Measurements from ENCODE around the gene RPL35A.
"Not testable (repeated sequence)": the region's sequence is repeated elsewhere in the genome, so short reads cannot be mapped to it uniquely, and the experiment has no call there.

Gene RPL35A

DNA sequence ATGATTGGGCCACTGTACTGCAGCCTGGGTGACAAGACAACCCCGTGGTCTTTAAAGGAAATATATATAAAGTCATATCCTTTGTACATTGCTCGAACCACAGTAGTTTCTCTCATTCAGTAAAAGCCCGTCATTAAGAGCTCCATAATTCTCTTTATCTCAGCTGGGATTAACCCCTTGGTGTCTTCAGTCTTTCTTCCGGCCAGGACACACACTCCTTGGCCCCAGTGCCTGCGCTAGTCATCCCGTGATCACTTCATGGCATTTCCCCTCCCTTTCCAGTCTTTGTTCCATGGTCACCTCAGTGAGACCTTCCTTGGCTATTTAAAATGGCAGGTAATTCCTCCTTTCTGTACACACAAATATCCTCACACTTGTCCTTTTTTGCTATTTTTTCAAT lies 3.3 kb downstream of the RPL35A start:
- DNase-seq = no peak

DNA sequence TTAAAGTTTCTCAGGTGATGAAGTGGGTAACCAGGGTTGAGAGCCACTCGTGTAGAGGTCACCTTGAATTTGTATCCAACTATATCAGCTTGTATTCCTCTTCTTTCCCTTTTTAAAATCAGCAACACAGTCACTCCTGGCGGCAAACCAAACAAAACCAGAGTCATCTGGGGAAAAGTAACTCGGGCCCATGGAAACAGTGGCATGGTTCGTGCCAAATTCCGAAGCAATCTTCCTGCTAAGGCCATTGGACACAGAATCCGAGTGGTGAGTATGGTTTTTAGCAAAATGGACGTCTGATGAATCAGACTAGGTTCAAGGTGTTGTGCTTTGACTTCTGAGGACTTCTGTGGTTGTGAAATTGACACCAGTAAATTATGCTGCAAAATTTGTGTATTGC lies 3.9 kb downstream of the RPL35A start:
- no peak for DNase-seq

GRCh38 chr3:197955892-197956477 lies 6.0 kb downstream of the RPL35A start:
- DNase-seq = no peak

GRCh38 chr3:197956626-197956988 lies 6.6 kb downstream of the RPL35A start:
- DNase-seq = no peak

DNA sequence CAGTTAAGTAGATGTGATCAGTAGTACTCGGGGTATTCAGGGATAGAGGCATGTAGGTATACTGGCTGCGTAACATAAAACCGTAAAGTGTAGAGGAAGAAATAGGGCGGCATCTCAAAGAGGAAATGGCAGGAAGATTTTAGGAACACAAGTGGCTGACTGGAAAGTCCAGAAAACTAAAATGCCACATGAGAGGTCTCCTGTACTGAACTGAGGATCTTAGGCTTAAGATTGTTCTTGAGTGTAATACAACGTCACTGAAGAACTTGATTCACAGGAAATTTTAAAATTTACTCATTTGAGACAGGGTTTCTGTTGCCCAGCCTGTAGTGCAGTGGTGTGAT lies 7.8 kb downstream of the RPL35A start:
- DNase-seq = no peak

DNA sequence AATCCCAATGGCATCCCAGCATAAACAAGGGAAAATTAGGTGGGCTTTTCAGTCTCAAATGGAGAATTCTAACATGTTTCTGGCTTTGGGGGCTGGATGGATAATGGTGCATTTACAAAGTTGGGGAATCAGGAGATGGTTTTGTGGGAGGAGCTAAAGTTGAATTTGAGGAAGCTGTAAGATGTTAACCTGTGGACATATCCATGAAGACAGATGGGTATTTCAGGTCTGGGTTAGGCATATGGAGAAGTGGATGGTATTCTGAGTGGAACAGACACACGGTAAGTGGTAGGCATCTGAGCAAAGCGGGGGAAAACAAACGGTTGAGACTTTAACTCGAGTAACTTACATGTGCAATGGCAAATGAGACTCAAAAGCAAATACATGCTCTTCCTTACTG lies 8.4 kb downstream of the RPL35A start:
- no peak for DNase-seq

DNA sequence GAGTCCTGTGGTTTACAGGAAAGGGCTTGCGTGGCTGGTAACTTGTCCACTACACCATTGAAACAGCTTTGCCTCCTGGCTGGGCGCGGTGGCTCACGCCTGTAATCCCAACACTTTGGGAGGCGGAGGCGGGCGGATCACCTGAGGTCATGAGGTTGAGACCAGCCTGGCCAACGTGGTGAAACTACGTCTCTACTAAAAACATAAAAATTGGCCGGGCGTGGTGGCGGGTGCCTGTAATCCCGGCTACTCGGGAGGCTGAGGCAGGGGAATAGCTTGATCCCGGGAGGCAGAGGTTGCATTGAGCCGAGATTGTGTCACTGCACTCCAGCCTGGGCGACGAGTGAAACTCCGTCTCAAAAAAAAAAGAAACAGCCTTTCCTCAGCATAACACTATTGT lies 8.9 kb downstream of the RPL35A start:
- DNase-seq = not testable (repeated sequence)

GRCh38 chr3:197959500-197959890 lies 9.5 kb downstream of the RPL35A start:
- no peak for DNase-seq

DNA sequence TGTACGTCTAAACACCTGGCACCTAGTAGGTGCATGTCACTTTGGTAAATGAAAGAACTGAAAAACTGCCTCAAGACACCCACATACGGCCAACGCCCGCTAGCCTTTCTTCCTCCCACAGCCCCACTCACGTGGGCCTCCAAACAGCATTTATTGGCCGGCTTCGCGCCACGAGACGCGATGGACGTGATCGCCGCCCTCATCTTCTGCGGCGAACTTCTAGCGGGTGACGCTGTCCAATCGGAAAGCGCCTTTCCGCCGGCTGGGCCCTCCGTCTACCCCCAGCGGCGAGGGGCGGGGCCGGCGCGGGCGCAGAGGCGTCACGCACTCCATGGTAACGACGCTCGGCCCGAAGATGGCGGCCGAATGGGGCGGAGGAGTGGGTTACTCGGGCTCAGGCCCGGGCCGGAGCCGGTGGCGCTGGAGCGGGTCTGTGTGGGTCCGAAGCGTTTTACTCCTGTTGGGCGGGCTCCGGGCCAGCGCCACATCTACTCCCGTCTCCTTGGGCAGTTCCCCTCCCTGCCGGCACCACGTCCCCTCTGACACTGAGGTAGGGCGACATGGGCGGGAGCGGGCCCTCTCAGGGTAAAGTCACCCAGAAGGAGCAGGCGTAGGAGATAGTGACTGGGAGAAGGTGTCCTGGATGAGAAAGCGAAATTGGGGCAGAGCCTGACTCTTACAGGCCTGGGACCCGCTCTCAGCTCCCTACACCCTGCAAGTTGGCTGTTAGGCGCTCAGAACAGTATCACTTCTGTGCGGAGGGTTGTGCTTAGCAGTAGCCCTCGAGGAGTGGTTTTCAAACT lies 10.1 kb downstream of the RPL35A start, which contains the start of gene LMLN:
Gene LMLN (plus strand): TSS at position 327 of the 803 bp plus-strand sequence. CDS start 29 bp downstream, at position 356.
- peak; percentile 96 for DNase-seq

- no peak for DNase-seq
These were observed 10.9 kb downstream of the RPL35A start for GRCh38 chr3:197960694-197961581.

DNA sequence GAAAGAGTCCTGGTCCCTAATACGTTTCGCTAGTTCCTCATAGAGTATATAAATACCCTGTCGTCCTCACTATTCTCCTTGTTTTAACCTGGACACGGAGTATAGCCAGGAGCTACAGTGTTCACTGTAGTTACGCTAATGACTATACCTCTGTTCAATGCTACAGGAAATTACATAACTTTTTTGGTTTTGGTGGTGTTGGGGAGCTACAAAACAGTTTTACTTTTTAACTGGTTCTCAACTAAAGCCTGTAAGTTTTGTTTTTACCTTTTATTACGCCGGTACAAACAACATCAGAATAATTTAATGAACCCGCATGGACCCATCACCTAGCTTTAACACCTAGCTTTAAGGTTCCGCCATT lies 11.6 kb downstream of the RPL35A start:
- no peak for DNase-seq

- no peak for DNase-seq
These were observed 13.1 kb downstream of the RPL35A start for GRCh38 chr3:197963019-197963637.

DNA sequence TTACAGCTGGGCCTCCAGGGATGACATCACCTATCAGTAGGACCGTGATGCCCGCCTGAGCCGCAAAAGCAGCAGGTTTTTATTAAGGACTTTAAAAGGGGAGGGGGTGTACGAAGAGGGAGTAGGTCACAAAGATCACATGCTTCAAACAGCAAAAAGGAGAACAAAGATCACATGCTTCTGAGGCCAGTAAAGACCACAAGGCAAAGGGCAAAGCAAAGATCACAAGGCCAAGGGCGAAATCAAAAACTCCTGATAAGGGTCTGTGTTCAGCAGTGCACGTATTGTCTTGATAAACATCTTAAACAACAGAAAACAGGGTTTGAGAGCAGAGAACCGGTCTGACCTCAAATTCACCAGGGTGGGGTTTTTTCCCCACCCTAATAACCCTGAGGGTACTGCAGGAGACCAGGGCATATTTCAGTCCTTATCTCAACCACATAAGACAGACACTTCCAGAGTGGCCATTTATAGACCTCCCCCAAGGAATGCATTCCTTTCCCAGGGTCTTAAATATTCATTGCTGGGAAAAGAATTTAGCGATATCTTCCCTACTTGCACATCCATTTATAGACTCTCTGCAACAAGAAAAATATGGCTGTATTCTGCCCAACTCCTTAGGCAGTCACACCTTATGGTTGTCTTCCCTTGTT lies 17.5 kb downstream of the RPL35A start:
- not testable (repeated sequence) for DNase-seq

DNA sequence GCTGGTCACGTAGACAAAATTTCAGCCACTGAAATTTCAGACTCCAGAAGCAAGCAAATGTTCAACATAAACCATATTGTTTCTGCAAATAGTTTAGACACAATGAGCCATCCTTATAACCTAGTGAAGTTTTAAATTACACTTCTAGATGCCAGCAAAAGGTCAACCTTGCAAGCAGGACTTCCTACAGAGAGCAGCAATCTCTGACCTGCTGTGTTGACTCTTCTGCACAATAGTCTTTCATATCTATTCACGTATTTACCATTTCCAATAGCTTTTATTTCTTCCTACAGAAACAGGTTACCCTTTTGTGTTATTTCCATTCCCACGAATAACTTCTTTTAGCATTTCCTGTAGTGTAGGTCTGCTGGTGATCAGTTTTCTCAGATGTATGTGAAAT lies 20.6 kb downstream of the RPL35A start:
- DNase-seq = no peak

- no peak for DNase-seq
These were observed 24.0 kb downstream of the RPL35A start for GRCh38 chr3:197974016-197974415.

- no peak for DNase-seq
These were observed 25.3 kb downstream of the RPL35A start for GRCh38 chr3:197975311-197975710.

DNA sequence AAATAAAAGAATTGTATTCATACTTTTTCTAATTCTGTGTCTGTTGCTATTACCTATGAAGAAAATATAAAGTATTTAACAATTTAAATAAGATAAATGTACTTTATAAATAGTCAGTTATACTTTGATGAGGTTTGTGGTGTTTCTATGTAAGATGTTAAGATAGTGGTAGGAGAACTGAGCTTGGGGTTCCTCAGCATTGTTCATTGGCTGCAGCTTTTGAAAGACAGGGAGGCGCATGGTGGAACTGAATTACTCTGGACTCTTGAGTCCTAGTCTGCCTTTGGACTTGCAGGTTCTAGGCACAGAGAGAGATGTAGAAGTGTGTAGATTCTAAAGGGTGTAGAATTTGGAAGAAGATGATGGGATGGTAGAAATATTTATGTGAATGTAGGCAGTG lies 33.1 kb downstream of the RPL35A start:
- no peak for DNase-seq

GRCh38 chr3:197989651-197990050 lies 39.7 kb downstream of the RPL35A start:
- DNase-seq = no peak

DNA sequence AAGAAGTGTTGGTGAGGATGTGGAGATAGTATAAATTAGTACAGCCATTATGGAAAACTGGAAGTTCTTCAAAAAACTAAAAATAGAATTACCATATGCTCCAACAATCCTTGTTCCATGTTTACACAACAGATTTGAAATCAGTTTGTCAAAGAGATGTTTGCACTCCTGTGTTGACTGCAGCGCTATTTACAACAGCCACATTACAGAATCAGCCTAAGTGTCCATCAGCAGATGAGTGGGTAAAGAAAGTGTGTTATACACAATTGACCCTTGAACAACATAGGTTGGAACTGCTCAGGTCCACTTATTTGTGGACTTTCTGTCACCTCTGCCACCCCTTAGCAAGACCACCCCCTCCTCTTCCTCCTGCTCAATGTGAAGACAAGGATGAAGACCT lies 44.7 kb downstream of the RPL35A start:
- DNase-seq = no peak

DNA sequence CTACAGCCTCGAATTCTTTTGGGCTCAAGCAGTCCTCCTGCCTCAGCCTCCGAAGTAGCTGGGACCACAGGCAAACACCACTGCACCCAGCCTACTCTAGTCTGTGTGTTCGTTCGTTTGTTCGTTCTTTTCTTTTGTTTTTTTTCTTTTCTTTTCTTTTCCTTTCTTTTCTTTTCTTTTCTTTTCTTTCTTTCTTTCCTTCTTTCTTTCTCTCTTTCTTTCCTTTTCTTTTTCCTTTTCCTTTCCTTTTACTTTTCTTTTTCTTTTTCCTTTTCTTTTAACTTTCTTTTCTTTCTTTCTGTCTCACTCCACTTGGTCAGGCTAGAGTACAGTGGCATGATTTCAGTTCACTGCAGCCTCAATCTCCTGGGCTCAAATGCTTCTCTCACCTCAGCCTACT lies 46.9 kb downstream of the RPL35A start:
- DNase-seq = no peak

DNA sequence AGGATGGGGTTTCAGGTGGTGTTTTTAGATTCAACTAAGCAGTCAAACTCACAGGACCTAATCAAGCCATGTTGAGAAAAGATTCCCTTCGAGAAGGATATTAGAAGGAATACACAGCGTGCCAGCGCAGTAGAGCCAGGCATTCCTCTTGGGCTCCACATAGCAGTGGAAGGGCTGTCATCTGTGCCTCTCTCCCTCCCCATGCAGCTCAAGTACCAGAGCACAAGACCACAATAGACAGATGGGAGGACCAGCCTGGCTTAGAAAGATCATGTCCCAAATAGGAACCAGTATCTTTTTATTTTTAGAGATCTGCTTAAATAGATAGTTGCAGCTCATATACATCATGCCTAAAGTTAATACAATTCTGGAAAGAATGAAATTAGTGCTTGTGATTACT lies 47.9 kb downstream of the RPL35A start:
- no peak for DNase-seq
